GM06990 (cell line): ENCODE results near the gene AGPS.

Source experiments
- DNase-seq: peaks from one replicate; pipeline ENCODE4 v3.0.0-alpha.2; 2011; ENCODE audit not compliant: insufficient read length; ENCODE audit errors: extremely low read depth
- H3K27me3 ChIP-seq: replicated peaks from 2 replicates; pipeline ENCODE4 v1.6.0; 2011; ENCODE audit warnings: low read length; ENCODE audit not compliant: control insufficient read depth, insufficient read depth
- H3K36me3 ChIP-seq: 2 replicates; pipeline ENCODE4 v1.5.1; 2011; ENCODE audit warnings: low read length; ENCODE audit not compliant: control insufficient read depth, insufficient read depth
- H3K4me3 ChIP-seq: replicated peaks from 2 replicates; pipeline ENCODE4 v1.5.1; 2011; ENCODE audit warnings: low read depth, mild to moderate bottlenecking, control low read depth, low read length
- TF ChIP-seq, protein P1 (sequence below): IDR thresholded peaks from 2 replicates; pipeline ENCODE4 v1.5.1; 2011; ENCODE audit warnings: low read length, control low read depth, mild to moderate bottlenecking, inconsistent platforms; ENCODE audit not compliant: insufficient read depth, poor library complexity, severe bottlenecking

AGPS gene

DNA sequence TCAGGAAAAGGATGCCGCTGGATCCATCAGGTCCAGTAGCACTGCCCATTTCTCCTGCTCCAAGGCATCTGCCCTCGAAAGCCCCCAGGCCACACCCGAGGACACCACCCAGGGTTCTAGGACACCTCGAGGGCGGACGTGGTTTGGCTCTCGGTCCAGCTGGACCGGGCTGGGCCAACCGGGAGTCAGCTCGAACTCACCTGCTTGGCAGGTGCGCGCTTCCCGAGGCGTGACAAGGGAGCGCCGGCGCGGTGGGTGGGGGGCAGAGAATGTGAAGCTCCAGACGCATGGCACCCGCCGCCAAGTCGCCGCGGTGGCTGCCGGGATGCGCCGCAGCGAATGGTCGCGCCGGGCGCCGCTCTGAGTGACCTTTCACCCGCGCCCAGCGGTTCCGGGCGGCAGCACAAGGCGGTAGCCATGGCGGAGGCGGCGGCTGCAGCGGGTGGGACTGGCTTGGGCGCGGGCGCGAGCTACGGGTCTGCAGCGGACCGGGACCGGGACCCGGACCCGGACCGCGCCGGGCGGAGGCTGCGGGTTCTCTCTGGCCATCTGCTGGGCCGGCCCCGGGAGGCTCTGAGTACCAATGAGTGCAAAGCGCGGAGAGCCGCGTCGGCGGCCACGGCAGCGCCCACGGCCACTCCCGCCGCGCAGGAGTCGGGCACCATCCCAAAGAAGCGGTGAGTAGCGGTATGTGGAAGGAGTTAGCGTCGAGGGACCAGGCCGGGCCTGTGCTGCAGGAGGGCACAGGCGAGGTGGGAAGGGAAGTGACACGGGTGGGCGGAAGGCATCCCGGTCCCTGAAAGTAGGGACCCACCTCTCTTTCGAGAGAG is at the start of gene AGPS:
AGPS (plus strand) TSS at position 401 of the 830 bp plus-strand sequence; CDS start at position 418, 17 bp downstream.
- TF ChIP-seq, protein P1, sequence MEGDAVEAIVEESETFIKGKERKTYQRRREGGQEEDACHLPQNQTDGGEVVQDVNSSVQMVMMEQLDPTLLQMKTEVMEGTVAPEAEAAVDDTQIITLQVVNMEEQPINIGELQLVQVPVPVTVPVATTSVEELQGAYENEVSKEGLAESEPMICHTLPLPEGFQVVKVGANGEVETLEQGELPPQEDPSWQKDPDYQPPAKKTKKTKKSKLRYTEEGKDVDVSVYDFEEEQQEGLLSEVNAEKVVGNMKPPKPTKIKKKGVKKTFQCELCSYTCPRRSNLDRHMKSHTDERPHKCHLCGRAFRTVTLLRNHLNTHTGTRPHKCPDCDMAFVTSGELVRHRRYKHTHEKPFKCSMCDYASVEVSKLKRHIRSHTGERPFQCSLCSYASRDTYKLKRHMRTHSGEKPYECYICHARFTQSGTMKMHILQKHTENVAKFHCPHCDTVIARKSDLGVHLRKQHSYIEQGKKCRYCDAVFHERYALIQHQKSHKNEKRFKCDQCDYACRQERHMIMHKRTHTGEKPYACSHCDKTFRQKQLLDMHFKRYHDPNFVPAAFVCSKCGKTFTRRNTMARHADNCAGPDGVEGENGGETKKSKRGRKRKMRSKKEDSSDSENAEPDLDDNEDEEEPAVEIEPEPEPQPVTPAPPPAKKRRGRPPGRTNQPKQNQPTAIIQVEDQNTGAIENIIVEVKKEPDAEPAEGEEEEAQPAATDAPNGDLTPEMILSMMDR: no peak
- Histone ChIP-seq H3K36me3 (no peaks in the 10 kb centered on the region), H3K4me3 (peak within 1 kb of the TSS; percentile 100), H3K27me3 (no peaks in the 10 kb centered on the region)
- peak; percentile 89 for DNase-seq

DNA sequence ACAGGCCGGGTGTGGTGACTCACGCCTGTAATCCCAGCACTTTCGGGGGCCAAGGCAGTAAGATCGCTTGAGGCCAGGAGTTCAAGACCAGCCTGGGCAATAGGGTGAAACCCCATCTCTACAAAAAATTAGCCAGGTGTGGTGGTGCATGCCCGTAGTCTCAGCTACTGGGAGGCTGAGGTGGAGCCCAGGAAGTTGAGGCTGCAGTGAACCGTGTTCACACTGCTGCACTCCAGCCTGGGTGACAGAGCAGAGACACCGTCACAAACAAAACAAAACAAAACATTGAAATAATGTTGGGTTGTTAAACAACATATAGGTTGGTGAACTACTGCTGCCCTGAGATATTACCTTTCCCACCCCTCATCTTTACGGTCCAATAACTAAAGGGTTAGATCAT is 48.8 kb upstream of the AGPS start:
- Histone ChIP-seq H3K27me3 (no peaks in the 10 kb centered on the region), H3K4me3 (no peak overlapping the region), H3K36me3 (no peaks in the 10 kb centered on the region)
- DNase-seq: no peak
- TF ChIP-seq, protein P1: no peak

DNA sequence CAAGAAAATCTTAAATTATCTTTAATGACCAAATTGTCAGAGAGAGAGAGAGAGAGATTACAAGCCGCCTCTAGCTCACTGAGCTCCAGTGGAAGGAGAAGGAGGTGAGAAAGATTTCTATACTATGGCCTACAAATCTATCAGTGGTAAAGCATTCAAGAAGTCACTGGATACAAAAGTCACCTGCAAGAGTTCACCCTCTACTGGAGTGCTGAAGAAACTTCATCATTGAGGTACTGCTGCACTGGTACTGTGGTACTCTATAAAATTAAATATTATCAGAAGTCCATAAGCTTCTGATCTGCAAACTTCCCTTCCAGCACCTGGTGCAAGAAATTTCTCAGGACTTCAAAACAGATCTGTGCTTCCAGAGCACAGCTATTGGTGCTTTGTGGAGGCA is 48.3 kb upstream of the AGPS start:
- TF ChIP-seq, protein P1: no peak
- H3K36me3 ChIP-seq: no peaks in the 10 kb centered on the region
- no peak for DNase-seq
- no peaks in the 10 kb centered on the region for H3K27me3 ChIP-seq
- no peak overlapping the region for H3K4me3 ChIP-seq

DNA sequence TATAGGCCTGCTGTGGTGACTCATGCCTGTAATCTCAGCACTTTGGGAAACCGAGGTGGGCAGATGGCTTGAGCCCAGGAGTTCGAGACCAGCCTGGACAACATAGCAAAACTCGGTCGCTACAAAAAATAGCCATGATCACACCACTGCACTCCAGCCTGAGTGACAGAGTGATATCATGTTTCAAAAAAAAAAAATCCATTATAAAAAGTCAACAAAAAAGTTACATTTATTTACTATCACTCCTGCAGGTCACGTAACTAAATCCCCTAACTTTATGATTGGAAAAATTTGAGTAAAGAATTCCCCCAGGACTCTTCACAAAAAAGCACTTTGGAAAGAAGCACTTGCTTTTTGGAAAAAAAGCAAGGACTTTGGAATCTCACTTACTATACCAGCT is 46.4 kb upstream of the AGPS start:
- TF ChIP-seq, protein P1: no peak
- H3K4me3 ChIP-seq: no peak overlapping the region
- no peak for DNase-seq
- H3K27me3 ChIP-seq: no peaks in the 10 kb centered on the region
- no peaks in the 10 kb centered on the region for H3K36me3 ChIP-seq

DNA sequence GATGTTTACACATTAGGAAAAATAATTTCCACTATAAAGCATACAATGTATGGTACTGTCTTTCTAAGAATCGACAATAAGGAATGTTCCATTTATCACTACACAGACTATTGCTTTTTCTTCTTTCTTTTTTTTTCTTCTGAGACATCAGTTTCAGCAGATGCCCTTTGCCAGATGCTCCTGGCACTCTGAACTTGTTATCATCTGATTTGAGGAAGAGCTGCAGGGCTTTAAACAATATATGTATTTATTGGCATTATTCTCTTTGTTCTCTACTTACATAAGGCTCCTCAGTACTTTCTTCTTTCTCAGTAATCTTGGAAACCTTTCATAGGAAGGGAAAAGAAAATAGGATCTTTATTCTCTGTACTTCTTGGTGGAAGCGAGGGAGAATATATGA is 45.0 kb upstream of the AGPS start:
- no peaks in the 10 kb centered on the region for H3K27me3 ChIP-seq
- DNase-seq: no peak
- TF ChIP-seq, protein P1: no peak
- no peak overlapping the region for H3K4me3 ChIP-seq
- H3K36me3 ChIP-seq: no peaks in the 10 kb centered on the region
